Natural killer cell treated with Interleukin-12 subunit alpha and Interleukin-12 subunit beta and Interleukin-15 and Interleukin-18, amount 100 ng/mL, for 72 hours (primary cell): Measurements from ENCODE around the gene CENPT. TPM values are rescaled to one million over a fixed set of nuclear protein-coding genes. Genes with fewer than 3 reads are reported as not detected.

Experiments
- ATAC-seq, 2 donors: fragments of 150-1000 bp; cut with Tn5 transposase in 1 of 2; sonication (Bioruptor Pico), chemical (Tn5 transposase) in 1 of 2; 2 replicates each; pipeline ENCODE4 v1.10.0; 2021
- DNase-seq: peaks from one replicate; pipeline ENCODE4 v3.0.0; 2022; ENCODE audit warnings: low spot score
- H3K27ac Mint-ChIP-seq, 2 donors: 1 replicate in 1 of 2; 2 replicates in 1 of 2; pipeline ENCODE4 v1.8.0; 2022; ENCODE audit warnings: mixed read lengths in 2 of 2, mild to moderate bottlenecking in 1 of 2, moderate library complexity in 1 of 2
- H3K27me3 Mint-ChIP-seq, 2 donors: 1 replicate in 1 of 2; 2 replicates in 1 of 2; pipeline ENCODE4 v1.8.0; 2022; ENCODE audit warnings: mixed read lengths in 2 of 2
- H3K36me3 Mint-ChIP-seq: one replicate; pipeline ENCODE4 v1.8.0; 2022; ENCODE audit warnings: mixed read lengths
- H3K4me1 Mint-ChIP-seq, 2 donors: 1 replicate in 1 of 2; 2 replicates in 1 of 2; pipeline ENCODE4 v1.8.0; 2022; ENCODE audit warnings: low read depth in 2 of 2, mixed read lengths in 2 of 2, mild to moderate bottlenecking in 1 of 2
- H3K4me3 Mint-ChIP-seq: one replicate; pipeline ENCODE4 v1.8.0; 2022; ENCODE audit warnings: mixed read lengths
- H3K9me3 Mint-ChIP-seq: 2 replicates; pipeline ENCODE4 v1.8.0; 2022; ENCODE audit warnings: mixed read lengths
- total RNA-seq, 2 donors: library from RNA; stranded (reverse); gene quantifications; one replicate each; pipeline ENCODE4 v1.2.3, GENCODE V29; 2022

Gene CENPT
- total RNA-seq, 2 donors from 2014 or later: 51.6 to 83.7 TPM

GRCh38 chr16:67779256-67780014 is 68.1 kb downstream of the CENPT start:
- no peak overlapping the region for H3K27ac Mint-ChIP-seq
- ATAC-seq: no peak

More at GRCh38 chr16:67779256-67780014, 68.1 kb downstream of the CENPT start:
- Mint-ChIP-seq H3K36me3 (no peaks in the 10 kb centered on the region), H3K9me3 (no peaks in the 10 kb centered on the region), H3K27me3 (no peaks in the 10 kb centered on the region), H3K4me3 (no peak overlapping the region), H3K4me1 (peaks cover 21 to 26% of the 10 kb centered on the region in 2 donors)
- no peak for DNase-seq

Other genes starting within 250 kb of the CENPT start
- gene CARMIL2, start 202.5 kb downstream of the CENPT start, total RNA-seq: 10 to 100 TPM; 33.8 to 89.7 TPM
- gene ACD, start 187.4 kb downstream of the CENPT start, total RNA-seq: 10 to 100 TPM; 54.9 to 91.3 TPM
- 1 to 10 TPM; 6.3 to 8.0 TPM for gene PARD6A, start 186.7 kb downstream of the CENPT start, total RNA-seq
- gene ENKD1, start 180.9 kb downstream of the CENPT start, total RNA-seq: 10 to 100 TPM in 1 of 2 donors, 1 to 10 TPM in 1; 8.1 to 12.2 TPM
- gene C16orf86, start 180.9 kb downstream of the CENPT start, total RNA-seq: 1 to 10 TPM; 1.6 to 1.9 TPM
- gene GFOD2, start 128.4 kb downstream of the CENPT start, total RNA-seq: 10 to 100 TPM; 14.8 to 22.0 TPM
- 10 to 100 TPM; 28.0 to 31.0 TPM for gene RANBP10, start 41.1 kb downstream of the CENPT start, total RNA-seq
- 1 to 10 TPM in 1 of 2 donors, under 1 TPM in 1; 0.24 to 1.1 TPM for gene TSNAXIP1, start 40.8 kb downstream of the CENPT start, total RNA-seq
- 10 to 100 TPM; 30.5 to 45.9 TPM for gene THAP11, start 5.4 kb downstream of the CENPT start, total RNA-seq
- gene NUTF2, start 760 bp downstream of the CENPT start, total RNA-seq: 100 to 1,000 TPM; 114 to 124 TPM
- 100 to 1,000 TPM; 100 to 151 TPM for gene EDC4, start 25.4 kb upstream of the CENPT start, total RNA-seq
- gene NRN1L, start 37.2 kb upstream of the CENPT start, total RNA-seq: 1 to 10 TPM in 1 of 2 donors, not detected in 1; 1.2 TPM
- 10 to 100 TPM; 15.4 to 20.1 TPM for gene PSKH1, start 45.6 kb upstream of the CENPT start, total RNA-seq
- gene CTRL, start 84.2 kb upstream of the CENPT start, total RNA-seq: 10 to 100 TPM in 1 of 2 donors, 1 to 10 TPM in 1; 8.4 to 15.6 TPM
- 100 to 1,000 TPM; 259 to 316 TPM for gene PSMB10, start 89.2 kb upstream of the CENPT start, total RNA-seq
- 10 to 100 TPM; 11.4 to 44.7 TPM for gene LCAT, start 96.4 kb upstream of the CENPT start, total RNA-seq
- gene SLC12A4, start 120.9 kb upstream of the CENPT start, total RNA-seq: 10 to 100 TPM; 32.9 to 84.4 TPM
- gene DPEP3, start 132.8 kb upstream of the CENPT start, total RNA-seq: not detected
- 1 to 10 TPM; 2.2 to 2.3 TPM for gene DPEP2, start 151.8 kb upstream of the CENPT start, total RNA-seq
- not detected for gene DPEP2NB, start 168.2 kb upstream of the CENPT start, total RNA-seq
- 10 to 100 TPM; 16.2 to 20.1 TPM for gene DDX28, start 175.5 kb upstream of the CENPT start, total RNA-seq
- gene DUS2, start 175.6 kb upstream of the CENPT start, total RNA-seq: 10 to 100 TPM; 23.3 to 43.5 TPM
- gene NFATC3, start 237.7 kb upstream of the CENPT start, total RNA-seq: 100 to 1,000 TPM in 1 of 2 donors, 10 to 100 TPM in 1; 91.9 to 131 TPM